GM18867 (cell line): Measurements from ENCODE around the gene PARN.
"Not testable (repeated sequence)": the region's sequence is repeated elsewhere in the genome, so short reads cannot be mapped to it uniquely, and the experiment has no call there.

Experiments
- ATAC-seq: cut with Tn5 transposase; IDR thresholded peaks from one replicate; pipeline ENCODE4 v1.9.1; 2021; ENCODE audit warnings: mild to moderate bottlenecking, moderate library complexity; ENCODE audit not compliant: unreplicated experiment

The PARN gene

GRCh38 chr16:14405611-14406537, 224.2 kb downstream of the PARN start:
- ATAC-seq, result peak; percentile 89

- ATAC-seq, result not testable (repeated sequence)
These were observed 227.1 kb downstream of the PARN start for GRCh38 chr16:14403001-14403389.

GRCh38 chr16:14402114-14403000, 227.7 kb downstream of the PARN start:
- not testable (repeated sequence) for ATAC-seq

- ATAC-seq, result not testable (repeated sequence)
These were observed 228.4 kb downstream of the PARN start for GRCh38 chr16:14401711-14402061.

GRCh38 chr16:14400978-14401710, 228.9 kb downstream of the PARN start:
- ATAC-seq, result not testable (repeated sequence)

- no peak for ATAC-seq
These were observed 229.6 kb downstream of the PARN start for GRCh38 chr16:14400285-14400977.

GRCh38 chr16:14399378-14400284, 230.4 kb downstream of the PARN start:
- ATAC-seq, result peak; percentile 94

- no peak for ATAC-seq
These were observed 231.9 kb downstream of the PARN start for GRCh38 chr16:14398014-14398717.

- ATAC-seq, result not testable (repeated sequence)
These were observed 234.3 kb downstream of the PARN start for GRCh38 chr16:14395710-14396304.

- no peak for ATAC-seq
These were observed 235.2 kb downstream of the PARN start for GRCh38 chr16:14394834-14395233.

- ATAC-seq, result no peak
These were observed 237.1 kb downstream of the PARN start for GRCh38 chr16:14392960-14393359.

- no peak for ATAC-seq
These were observed 240.7 kb downstream of the PARN start for GRCh38 chr16:14389359-14389758.

GRCh38 chr16:14388243-14388642, 241.8 kb downstream of the PARN start:
- no peak for ATAC-seq

GRCh38 chr16:14386115-14386514, 243.9 kb downstream of the PARN start:
- ATAC-seq, result no peak
